NCI-H1092 (cell line): ENCODE data around the gene CACNA2D1.
A peak's percentile ranks its signal among the peaks of the same experiment; 100 is the strongest.

Source experiments
- DNase-seq: peaks from one replicate; lab custom pipeline; 2025; lab: John Stamatoyannopoulos, UW

The CACNA2D1 gene

DNA sequence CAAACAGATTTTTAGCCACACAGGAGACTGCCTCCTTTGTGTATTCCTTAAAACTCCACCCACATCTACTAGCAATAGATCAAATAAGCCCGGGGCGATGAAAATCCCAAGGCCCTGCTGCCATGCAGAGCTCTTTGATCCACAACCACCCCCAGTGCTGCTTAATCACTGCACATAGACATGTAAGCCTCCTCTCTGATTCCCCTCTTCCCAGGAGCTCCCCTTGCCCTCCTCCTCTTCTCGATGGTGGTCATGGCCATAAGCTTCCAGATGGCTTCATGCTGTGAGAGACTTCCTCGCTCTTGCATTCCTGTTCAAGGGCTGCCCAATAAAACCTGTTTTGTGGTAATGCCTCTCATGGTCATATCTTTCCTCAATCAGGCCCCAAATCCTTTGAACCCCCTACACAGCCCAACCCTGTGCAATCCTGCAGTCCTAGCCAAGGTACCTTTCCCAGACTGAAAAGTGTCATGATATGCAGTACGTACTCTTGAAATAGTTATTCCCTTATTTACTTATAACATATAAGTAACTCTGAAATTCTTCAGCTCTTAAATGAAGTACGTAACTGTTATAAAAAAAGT lies 158.5 kb downstream of the CACNA2D1 start:
- DNase-seq, result no peak

DNA sequence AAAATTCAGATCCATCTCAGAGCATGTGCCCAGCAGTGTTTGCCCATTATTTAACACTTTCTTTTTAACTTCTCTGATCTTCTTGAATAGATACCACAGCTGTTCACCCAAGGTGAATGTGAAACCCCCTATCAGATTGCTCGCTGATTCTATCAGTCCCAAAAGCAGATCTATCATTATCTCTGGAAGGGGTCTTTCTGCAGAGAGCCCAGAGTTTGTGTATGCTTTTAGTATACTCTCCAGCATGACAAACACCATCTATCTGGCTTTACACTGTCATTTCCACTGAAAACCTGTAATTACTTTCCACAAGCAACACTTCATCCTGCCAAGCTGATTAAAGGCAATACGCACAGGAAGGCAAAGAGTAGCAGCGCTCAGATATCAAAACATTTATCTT lies 168.2 kb downstream of the CACNA2D1 start:
- DNase-seq, result peak; percentile 75

DNA sequence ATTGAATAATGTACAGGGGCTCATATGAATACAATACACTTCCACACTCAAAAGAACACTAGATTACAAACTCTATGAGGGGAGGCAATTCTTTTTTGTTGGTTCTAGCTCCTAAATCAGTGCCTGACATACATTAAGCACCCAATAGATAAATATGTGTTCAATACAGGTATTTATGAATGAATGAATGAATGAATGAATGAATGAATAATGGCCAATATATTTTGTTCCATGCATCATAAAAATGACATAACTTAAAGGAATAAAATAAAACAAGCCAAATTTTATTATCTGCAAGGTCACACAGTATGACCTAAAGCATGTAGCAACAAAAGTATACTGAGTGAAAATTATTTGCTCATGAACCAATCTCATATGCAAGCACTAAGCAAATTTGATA lies 168.9 kb downstream of the CACNA2D1 start:
- DNase-seq, result no peak

DNA sequence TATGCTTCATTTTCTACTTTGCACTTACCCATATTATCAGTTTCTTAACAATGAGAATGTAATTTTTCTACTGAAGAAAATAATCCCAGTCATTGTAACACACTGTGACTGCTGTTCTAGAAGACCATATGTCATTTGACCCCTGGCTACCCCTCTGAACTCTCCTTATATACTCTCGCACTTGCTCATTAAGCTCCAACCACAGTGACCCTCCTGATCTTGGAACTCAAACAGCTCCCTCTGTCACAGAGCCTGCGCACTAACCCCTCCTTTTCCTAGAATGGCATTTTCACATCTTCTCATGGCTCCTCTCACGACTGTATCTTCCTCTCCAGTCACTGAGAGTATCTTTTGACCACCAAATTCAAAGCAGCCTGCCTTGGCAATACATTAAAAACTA lies 169.7 kb downstream of the CACNA2D1 start:
- no peak for DNase-seq

DNA sequence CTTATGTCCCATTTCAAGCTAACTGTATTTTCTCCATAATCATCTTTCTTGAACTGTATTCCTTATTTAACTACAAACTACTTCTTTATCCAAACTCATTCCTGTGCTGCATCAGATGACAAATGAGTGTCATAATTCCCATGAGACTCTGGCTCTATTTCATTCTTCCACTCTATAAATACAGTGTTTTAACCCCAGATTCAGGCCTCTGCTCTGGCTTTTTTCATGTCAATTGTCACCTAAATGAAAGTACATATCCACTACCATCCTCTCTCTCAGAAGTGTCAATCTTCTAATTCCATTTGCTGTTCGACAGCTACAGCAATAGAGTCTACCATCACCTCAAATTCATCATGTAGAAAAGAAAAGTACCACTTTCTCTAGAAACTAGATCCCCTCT lies 172.7 kb downstream of the CACNA2D1 start:
- no peak for DNase-seq

DNA sequence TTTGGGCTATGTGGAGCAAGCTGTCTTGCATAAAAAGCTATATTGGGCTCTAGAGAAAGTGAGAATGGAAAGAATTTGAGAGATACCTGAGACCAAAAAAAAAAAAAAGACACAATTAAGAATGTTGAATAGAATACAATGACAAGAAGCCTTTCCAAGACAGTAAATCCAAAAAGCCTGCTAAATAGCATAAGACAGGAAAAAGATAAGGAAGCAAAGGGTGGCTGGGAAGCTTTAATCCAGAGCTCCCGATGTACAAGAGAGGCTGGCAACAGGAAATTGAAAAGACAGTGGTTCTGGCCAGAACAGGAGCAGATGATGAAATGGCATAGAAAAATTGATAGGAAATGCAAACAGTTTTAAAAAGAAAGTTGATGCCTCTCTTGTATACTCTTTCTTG lies 174.9 kb downstream of the CACNA2D1 start:
- no peak for DNase-seq

DNA sequence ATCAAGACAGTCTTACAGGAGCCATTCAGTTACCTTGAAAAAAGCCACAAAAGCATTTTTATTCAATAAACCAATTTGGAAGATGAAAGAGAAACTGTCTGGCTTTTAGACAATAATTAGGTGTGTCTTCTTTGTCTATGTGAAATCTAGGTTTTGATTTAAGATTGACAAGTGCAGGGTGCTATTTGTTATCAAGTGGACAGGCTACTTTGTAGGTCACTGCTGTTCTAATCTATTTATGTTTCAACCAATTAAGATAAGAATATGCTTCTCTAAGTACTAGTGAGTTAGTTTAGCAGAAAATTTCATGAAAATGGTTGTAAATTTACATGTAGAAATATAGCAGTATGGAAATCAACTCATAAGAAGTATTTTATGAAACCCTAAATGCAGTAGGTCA lies 177.5 kb downstream of the CACNA2D1 start:
- DNase-seq, result no peak

- DNase-seq, result peak; percentile 85
These were observed 178.7 kb downstream of the CACNA2D1 start for GRCh38 chr7:82264783-82265305.

DNA sequence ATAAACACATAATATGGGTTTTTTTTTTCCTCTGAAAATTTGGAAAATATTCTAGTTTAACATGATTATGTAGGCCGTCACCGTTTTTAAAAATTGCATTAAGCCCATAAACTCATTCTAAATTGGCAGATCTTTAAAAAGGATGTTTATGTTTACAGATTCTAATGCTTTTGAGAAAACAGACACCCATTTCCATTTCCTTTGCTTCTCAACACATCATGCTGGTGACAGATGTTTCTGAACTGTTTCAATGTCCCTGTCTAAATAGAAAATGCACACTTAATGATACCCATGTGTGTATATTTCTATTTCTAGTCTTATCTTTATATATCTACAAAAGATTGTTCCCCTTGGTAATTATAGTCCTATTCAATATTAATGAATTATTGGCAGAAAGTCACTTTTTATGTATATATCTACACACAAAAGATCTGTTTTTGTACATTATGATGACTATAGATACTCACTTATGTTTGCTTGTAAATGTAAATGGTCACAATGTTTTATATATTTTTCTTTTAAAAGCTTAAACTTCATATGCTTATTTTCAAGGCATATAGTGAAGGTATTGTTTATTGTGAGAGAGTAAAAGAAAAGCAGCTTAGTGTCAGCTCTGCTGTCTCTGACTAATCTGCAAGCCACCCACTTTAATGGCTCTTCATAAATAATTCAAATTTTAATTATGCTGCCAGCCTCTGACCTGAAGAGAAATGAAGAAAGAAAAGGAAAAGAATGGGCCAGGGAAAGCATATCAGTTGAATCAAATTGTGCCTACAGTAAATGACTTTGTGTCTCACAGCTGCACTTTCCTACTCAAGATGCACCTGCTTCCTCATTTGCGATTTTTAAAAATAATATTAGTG lies 179.4 kb downstream of the CACNA2D1 start:
- peak; percentile 77 for DNase-seq

- no peak for DNase-seq
These were observed 185.4 kb downstream of the CACNA2D1 start for GRCh38 chr7:82258181-82258580.

- peak; percentile 56 for DNase-seq
These were observed 186.4 kb downstream of the CACNA2D1 start for GRCh38 chr7:82257118-82257695.

DNA sequence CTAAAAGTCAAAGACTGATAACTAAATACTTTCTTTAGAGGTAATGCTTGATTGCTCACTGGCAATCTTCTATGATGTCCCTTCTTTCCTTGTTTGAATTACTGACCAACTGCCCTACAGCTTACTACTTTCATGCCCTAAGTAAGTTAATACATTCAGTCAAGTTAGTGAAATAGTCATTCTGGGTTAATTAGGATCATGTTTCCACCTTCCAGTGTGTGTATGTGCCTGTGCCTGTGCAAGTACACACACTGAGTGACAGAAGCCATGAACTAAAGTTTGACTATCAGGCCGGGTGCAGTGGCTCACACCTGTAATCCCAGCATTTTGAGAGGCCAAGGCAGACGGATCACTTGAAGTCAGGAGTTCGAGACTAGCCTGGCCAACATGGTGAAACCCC lies 187.9 kb downstream of the CACNA2D1 start:
- no peak for DNase-seq

DNA sequence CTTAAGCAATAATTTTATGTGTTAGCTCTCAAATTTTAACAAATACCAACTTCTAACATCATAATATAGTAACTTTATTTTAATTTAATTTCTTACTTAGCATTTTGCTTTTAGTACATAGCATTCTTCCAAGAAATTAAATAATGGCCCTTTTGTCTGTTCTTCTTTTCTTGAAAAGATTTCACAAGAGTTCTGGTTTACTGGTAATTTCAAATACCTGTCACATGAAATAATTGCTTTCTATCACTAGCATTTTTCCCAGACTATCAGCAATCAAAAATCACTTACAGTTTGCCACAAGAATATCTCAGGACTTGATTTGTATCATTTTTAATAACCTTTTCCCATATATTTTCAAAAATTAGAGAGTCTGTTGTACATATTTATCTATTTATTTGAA lies 193.0 kb downstream of the CACNA2D1 start:
- no peak for DNase-seq

DNA sequence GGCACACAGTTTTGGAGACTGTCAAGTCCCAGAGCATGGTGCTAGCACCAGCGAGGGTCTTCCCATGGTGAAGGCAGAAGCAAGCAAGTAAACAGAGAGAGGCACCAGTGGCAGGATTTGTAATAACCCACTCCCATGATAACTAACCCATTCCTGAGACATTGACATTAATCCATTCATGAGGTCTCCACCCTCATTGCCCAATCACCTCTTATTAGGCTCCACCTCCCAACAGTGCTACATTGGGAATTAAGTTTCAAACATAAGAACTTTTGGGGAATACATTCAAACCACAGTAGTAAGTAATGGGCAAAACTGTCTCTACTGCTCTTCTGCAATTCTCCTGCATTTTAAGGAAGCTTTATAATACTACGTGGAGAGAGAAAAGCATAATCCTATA lies 193.6 kb downstream of the CACNA2D1 start:
- no peak for DNase-seq

DNA sequence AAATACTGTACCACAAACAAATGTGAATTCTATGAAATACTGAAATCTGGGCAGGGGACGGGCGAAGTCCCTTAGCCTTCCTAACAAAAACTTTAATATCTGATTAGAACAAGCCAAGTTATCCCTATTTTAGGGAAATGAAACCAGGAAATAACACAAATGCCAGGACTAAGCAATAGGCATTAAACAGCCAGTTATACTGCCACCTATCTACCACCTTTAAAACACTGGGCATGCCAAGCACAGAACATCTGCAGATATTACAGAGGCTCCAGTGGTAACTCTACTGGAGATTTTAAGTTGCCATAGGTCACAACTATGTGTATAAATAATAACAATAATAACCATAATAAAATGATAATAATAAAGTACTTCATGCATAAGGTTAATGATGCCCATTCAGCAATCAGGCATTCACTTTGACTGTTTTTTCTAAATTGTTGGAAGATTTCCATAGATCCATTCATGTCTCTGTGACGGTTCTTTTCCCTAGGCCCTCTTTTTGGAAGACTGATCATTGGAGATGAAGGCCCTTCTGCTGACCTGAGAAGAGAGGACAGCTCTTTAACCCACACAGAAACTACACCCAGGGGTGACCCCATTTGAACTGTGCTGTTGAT lies 195.7 kb downstream of the CACNA2D1 start:
- DNase-seq, result no peak

- DNase-seq, result no peak
These were observed 198.5 kb downstream of the CACNA2D1 start for GRCh38 chr7:82244947-82245517.

DNA sequence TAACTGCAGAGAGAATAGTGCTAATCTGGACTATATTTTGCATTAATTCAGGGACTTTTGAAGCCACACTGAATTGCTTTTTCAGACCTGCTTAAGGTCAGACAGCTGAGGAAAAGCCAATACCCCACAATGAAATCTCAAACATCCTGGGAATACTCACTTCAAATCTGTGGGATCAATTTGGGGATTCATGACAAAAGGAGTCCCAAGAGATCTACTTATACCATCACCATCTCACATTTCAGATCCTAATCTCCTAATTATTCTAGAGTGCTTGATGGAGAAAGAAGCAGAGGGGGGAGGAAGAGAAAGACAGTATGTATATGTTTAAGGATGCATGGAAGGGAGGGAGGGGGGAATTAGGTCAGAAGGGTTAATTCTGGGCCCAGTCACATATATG lies 202.2 kb downstream of the CACNA2D1 start:
- no peak for DNase-seq

DNA sequence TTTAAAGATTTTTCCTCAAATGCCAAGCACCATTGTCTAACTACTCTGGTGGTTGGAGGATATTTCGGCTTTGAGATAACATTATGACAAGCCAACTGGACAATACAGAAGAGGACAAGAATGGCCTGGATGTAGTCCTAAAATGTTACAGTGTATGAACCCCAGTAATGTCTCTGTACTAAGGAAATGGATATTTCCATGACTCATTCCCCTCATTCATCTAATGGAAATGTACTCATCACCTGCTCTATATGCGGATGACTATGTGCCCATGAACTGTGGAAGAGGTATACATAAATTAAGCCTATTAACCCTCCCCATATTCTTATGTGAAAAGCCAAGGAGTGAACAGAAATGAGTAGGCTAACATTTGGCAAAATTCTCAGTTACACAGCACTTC lies 207.9 kb downstream of the CACNA2D1 start:
- DNase-seq, result no peak

GRCh38 chr7:82234457-82235049 lies 209.0 kb downstream of the CACNA2D1 start:
- peak; percentile 42 for DNase-seq

GRCh38 chr7:82230811-82231581 lies 212.6 kb downstream of the CACNA2D1 start:
- DNase-seq, result no peak

DNA sequence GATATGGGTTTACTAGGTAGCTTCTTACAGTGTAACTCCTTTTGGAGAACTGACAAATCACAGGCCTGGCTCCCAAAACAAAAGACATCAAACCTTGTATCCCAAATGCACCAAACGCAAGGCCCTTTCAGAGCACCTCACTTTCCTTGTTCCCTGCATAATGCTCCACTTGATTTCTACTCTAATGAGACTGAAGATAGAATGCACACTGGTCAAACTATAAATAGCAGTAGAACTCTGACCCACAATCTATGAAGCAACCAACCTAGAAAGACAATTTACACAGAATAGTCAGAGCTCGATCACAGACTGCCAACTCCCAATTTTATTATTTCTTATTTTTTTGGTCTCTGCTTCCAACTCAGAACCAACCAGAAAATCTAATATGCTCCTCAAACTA lies 214.4 kb downstream of the CACNA2D1 start:
- no peak for DNase-seq
